Measurements from ENCODE around the gene DHX30.
"Not testable (repeated sequence)": the region's sequence is repeated elsewhere in the genome, so short reads cannot be mapped to it uniquely, and the experiment has no call there.

The DHX30 gene

GRCh38 chr3:47854720-47855455 lies 52.0 kb downstream of the DHX30 start:
- DNase-seq = no peak

GRCh38 chr3:47855461-47856383 lies 52.8 kb downstream of the DHX30 start:
- no peak for DNase-seq

- no peak for DNase-seq
These were observed 53.7 kb downstream of the DHX30 start for GRCh38 chr3:47856669-47857068.

GRCh38 chr3:47857151-47857550 lies 54.2 kb downstream of the DHX30 start:
- no peak for DNase-seq

- DNase-seq = no peak
These were observed 57.1 kb downstream of the DHX30 start for GRCh38 chr3:47859956-47860605.

- DNase-seq = no peak
These were observed 60.6 kb downstream of the DHX30 start for GRCh38 chr3:47863391-47864128.

GRCh38 chr3:47865192-47865591 lies 62.3 kb downstream of the DHX30 start:
- no peak for DNase-seq

GRCh38 chr3:47867451-47868044 lies 64.6 kb downstream of the DHX30 start:
- no peak for DNase-seq

GRCh38 chr3:47868306-47868705 lies 65.4 kb downstream of the DHX30 start:
- no peak for DNase-seq

- DNase-seq = no peak
These were observed 67.2 kb downstream of the DHX30 start for GRCh38 chr3:47870156-47870555.

- no peak for DNase-seq
These were observed 67.8 kb downstream of the DHX30 start for GRCh38 chr3:47870702-47871260.

- no peak for DNase-seq
These were observed 68.5 kb downstream of the DHX30 start for GRCh38 chr3:47871389-47871788.

GRCh38 chr3:47872916-47873315 lies 70.0 kb downstream of the DHX30 start:
- DNase-seq = no peak

- no peak for DNase-seq
These were observed 71.5 kb downstream of the DHX30 start for GRCh38 chr3:47874438-47874837.

- DNase-seq = no peak
These were observed 72.0 kb downstream of the DHX30 start for GRCh38 chr3:47874913-47875312.

- DNase-seq = no peak
These were observed 74.4 kb downstream of the DHX30 start for GRCh38 chr3:47877290-47877689.

GRCh38 chr3:47877719-47878118 lies 74.8 kb downstream of the DHX30 start:
- no peak for DNase-seq

GRCh38 chr3:47882338-47882737 lies 79.4 kb downstream of the DHX30 start:
- DNase-seq = no peak

- no peak for DNase-seq
These were observed 81.7 kb downstream of the DHX30 start for GRCh38 chr3:47884603-47885002.

GRCh38 chr3:47885168-47885567 lies 82.2 kb downstream of the DHX30 start:
- no peak for DNase-seq

- not testable (repeated sequence) for DNase-seq
These were observed 85.1 kb downstream of the DHX30 start for GRCh38 chr3:47887991-47888390.

Measured in activated gamma-delta T cell (primary cell).